GM23248 (cell line): ENCODE results near the gene SMC4. TPM values are rescaled to one million over a fixed set of nuclear protein-coding genes. Genes with fewer than 3 reads are reported as not detected.

Source experiments
- DNase-seq: peaks from one replicate; pipeline ENCODE4 v3.0.0-alpha.2; 2015
- H2AFZ ChIP-seq: fragments of 200-600 bp; sonication (generic); 2 replicates; pipeline ENCODE4 v1.6.1; 2016; ENCODE audit warnings: antibody characterized with exemption
- H3F3A ChIP-seq: fragments of 200-600 bp; sonication (generic); 2 replicates; pipeline ENCODE4 v1.6.1; 2016; ENCODE audit warnings: mild to moderate bottlenecking, antibody characterized with exemption, mixed run types; ENCODE audit not compliant: insufficient read depth
- H3K27ac ChIP-seq: fragments of 200-600 bp; sonication (generic); 2 replicates; pipeline ENCODE4 v1.5.1; 2016; ENCODE audit warnings: mild to moderate bottlenecking
- H3K27me3 ChIP-seq: fragments of 200-600 bp; sonication (generic); replicated peaks from 2 replicates; pipeline ENCODE4 v1.6.1; 2016; ENCODE audit warnings: mild to moderate bottlenecking; ENCODE audit not compliant: insufficient read depth
- H3K36me3 ChIP-seq: fragments of 200-600 bp; sonication (generic); 2 replicates; pipeline ENCODE4 v1.6.1; 2016; ENCODE audit warnings: low read depth, mild to moderate bottlenecking
- H3K4me1 ChIP-seq: fragments of 200-600 bp; sonication (generic); 2 replicates; pipeline ENCODE4 v1.6.1; 2016; ENCODE audit warnings: mild to moderate bottlenecking; ENCODE audit not compliant: insufficient read depth
- H3K4me2 ChIP-seq: fragments of 200-600 bp; sonication (generic); one replicate; pipeline ENCODE4 v1.6.1; 2016; ENCODE audit warnings: mild to moderate bottlenecking; ENCODE audit not compliant: unreplicated experiment
- H3K4me3 ChIP-seq: fragments of 200-600 bp; sonication (generic); 2 replicates; pipeline ENCODE4 v1.5.1; 2016; ENCODE audit warnings: mild to moderate bottlenecking
- H3K79me2 ChIP-seq: fragments of 200-600 bp; sonication (generic); 2 replicates; pipeline ENCODE4 v1.6.1; 2016; ENCODE audit warnings: mild to moderate bottlenecking; ENCODE audit not compliant: insufficient read depth
- H3K9ac ChIP-seq: fragments of 200-600 bp; sonication (generic); 2 replicates; pipeline ENCODE4 v1.6.1; 2016; ENCODE audit warnings: mild to moderate bottlenecking
- H3K9me2 ChIP-seq: fragments of 200-600 bp; sonication (generic); 2 replicates; pipeline ENCODE4 v1.6.1; 2016; ENCODE audit warnings: mixed run types, mild to moderate bottlenecking, moderate library complexity; ENCODE audit not compliant: insufficient read depth
- H3K9me3 ChIP-seq: fragments of 200-600 bp; sonication (generic); one replicate; pipeline ENCODE4 v1.6.1; 2017; ENCODE audit warnings: low read depth
- H4K20me1 ChIP-seq: fragments of 200-600 bp; sonication (generic); 2 replicates; pipeline ENCODE4 v1.6.0; 2016; ENCODE audit not compliant: insufficient read depth
- EZH2 ChIP-seq: fragments of 200-600 bp; sonication (generic); IDR thresholded peaks from 2 replicates; pipeline ENCODE4 v1.6.1; 2018; ENCODE audit warnings: antibody characterized with exemption, mild to moderate bottlenecking; ENCODE audit not compliant: insufficient read depth, poor library complexity, severe bottlenecking
- EZH2phosphoT487 ChIP-seq: fragments of 200-600 bp; sonication (generic); IDR thresholded peaks from 2 replicates; pipeline ENCODE4 v1.6.1; 2018; ENCODE audit warnings: antibody characterized with exemption, moderate library complexity, mild to moderate bottlenecking, low read depth; ENCODE audit not compliant: insufficient read depth
- WGBS, 2 experiments: methylation state at CpG; one replicate each; pipeline ENCODE4 v1.1.6; 2015 to 2017; ENCODE audit warnings: low lambda C conversion rate in 2 of 2, low coverage in 1 of 2; ENCODE audit errors: missing lambda C conversion rate in 2 of 2; 5-methylcytosine and 5-hydroxymethylcytosine counted together
- in situ Hi-C: fragments of 300-500 bp; cut with MboI; formaldehyde crosslinking; loops from 2 replicates; pipeline ENCODE4 v1.15.0; 2020
- polyA plus RNA-seq: library from polyadenylated mRNA; unstranded; fragments of >200 nt; fragmentation: Nextera tagmentation; extraction: Ambion mirVana; gene quantifications from 2 replicates; pipeline ENCODE4 v1.2.1, GENCODE V29; 2016
- total RNA-seq: library from RNA; depleted of rRNA; stranded (reverse); fragments of >200 nt; shearing (Covaris generic); gene quantifications from 2 replicates; pipeline ENCODE4 v1.2.3, GENCODE V29; 2014

The SMC4 gene
- total and polyA plus RNA-seq, 2 experiments from 2014 or later, result 69.7 to 73.6 TPM

DNA sequence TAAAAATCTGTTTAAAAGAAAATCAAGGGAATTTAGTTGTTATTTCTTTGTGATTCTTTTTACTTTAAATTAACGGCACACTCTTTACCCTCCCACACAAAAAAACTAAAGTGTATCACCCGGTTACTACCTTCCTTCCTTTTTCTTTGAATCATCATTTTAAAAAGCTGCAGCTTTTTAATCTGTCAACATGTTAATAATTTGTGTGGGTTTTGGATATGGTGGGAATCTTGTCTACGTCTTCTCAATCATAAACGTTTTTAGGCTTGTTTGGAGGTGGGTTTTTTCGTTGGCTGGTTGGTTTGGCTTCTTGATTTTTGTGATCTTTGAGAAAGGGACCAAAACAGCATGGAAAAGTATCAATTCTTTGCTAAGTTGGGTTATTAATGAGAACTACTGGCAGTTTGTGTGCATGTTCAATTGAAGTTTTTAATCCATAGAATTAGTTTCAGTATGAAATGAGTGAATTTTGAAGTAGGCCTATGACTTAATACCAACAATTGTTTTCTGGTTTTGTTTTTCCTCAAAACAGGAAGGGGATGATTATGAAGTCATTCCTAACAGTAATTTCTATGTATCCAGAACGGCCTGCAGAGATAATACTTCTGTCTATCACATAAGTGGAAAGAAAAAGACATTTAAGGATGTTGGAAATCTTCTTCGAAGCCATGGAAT is 4.5 kb downstream of the SMC4 start:
- Histone ChIP-seq H3K4me3 (peak overlapping the region; percentile 95), H3K36me3 (peaks cover 32% of the 10 kb centered on the region; the same call in 1 of the 2 replicates), H3K4me1 (peaks cover 43% of the 10 kb centered on the region), H4K20me1 (no peaks in the 10 kb centered on the region), H3K9ac (peak overlapping the region; percentile 98), H3K4me2 (peak overlapping the region; percentile 90), H3K9me2 (no peaks in the 10 kb centered on the region), H3K27me3 (no peaks in the 10 kb centered on the region), H3K27ac (peak overlapping the region; percentile 98), H2AFZ (peak overlapping the region; percentile 55), H3F3A (peaks cover 13% of the 10 kb centered on the region), H3K9me3 (no peaks in the 10 kb centered on the region), H3K79me2 (peaks cover 93% of the 10 kb centered on the region)
- in situ Hi-C loops, result loop anchor here (10.0 kb wide), 1 partner anchor 239 kb away; no protein-coding TSS in a partner anchor
- 45 to 47% methylated on average over 7 of the region's 7 CpGs for WGBS, 2 experiments
- TF ChIP-seq EZH2phosphoT487 (no peak), EZH2 (no peak)
- DNase-seq, result peak; percentile 39

DNA sequence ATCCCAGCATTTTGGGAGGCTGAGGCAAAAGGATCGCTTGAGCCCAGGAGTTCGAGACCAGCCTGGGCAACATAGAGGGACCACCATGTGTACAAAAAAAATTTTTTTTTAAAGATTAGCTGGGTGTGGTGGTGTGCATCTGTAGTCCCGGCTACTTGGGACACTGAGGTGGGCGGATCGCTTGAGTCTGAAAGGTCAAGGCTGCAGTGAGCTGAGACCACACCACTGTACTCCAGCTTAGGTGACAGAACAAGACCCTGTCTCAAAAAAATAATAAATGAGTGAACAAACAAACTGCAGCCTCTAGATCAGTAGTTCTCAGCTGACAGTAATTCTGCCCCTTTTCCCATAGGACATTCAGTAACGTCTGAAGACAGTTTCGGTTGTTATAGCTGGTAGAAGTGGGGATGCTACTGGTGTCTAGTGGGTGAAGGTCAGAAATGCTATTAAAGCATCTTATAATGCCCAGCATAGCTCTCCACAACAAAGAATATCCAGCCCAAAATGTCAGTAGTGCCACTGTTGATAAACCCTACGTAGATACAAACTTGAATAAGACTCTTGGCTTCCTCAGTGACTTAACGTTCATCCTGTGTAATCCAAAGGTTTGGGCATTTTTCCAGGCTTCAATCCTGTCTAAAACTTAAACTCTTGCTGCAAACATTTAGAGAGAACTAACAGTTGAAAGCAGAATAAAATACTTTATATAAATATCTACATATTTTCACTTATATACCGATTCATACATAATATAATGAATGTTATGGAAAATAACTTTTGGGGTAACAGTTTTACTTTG is 10.6 kb downstream of the SMC4 start:
- no peak overlapping the region for H3K27ac ChIP-seq
- no peaks in the 10 kb centered on the region for H3K27me3 ChIP-seq
- peak; percentile 6 for DNase-seq
- no peaks in the 10 kb centered on the region for H4K20me1 ChIP-seq
- peaks cover 14% of the 10 kb centered on the region for H3K4me1 ChIP-seq
- H3K9me2 ChIP-seq, result no peaks in the 10 kb centered on the region
- 90 to 93% methylated on average over 10 of the region's 10 CpGs for WGBS, 2 experiments
- H3K9ac ChIP-seq, result no peak overlapping the region
- H3K4me2 ChIP-seq, result no peak overlapping the region
- H3K79me2 ChIP-seq, result peaks cover 91% of the 10 kb centered on the region
- 0 out of 2 replicates have a peak, but pooled peaks cover 7% of the 10 kb centered on the region for H3F3A ChIP-seq
- no peak overlapping the region for H2AFZ ChIP-seq
- H3K36me3 ChIP-seq, result peaks cover 45% of the 10 kb centered on the region
- in situ Hi-C loops, result loop anchor here (10.0 kb wide), 1 partner anchor 245 kb away; no protein-coding TSS in a partner anchor
- H3K4me3 ChIP-seq, result no peak overlapping the region
- H3K9me3 ChIP-seq, result no peaks in the 10 kb centered on the region
- TF ChIP-seq EZH2phosphoT487 (no peak), EZH2 (no peak)

DNA sequence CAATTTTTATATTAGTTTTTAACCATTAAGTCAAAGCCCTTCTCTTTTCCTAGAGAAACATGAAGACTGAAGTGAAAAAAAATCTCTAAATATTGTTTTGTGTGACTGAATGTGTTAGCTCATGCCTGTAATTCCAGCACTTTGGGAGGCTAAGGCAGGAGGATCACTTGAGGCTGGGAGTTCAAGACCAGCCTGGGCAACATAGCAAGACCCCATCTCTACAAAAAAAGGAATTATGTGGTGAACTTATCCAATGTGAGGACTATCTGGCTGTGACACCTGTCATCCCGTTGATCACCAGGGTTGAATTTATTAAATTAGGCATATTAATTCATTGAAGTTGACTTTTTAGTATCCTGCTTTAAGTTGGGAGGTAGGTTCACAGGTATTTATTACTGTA is 13.0 kb downstream of the SMC4 start:
- peaks cover 89% of the 10 kb centered on the region for H3K79me2 ChIP-seq
- no peaks in the 10 kb centered on the region for H3K9me3 ChIP-seq
- no peak overlapping the region for H3K4me3 ChIP-seq
- WGBS, 2 experiments, result 92 to 97% methylated on average over 1 of the region's 1 CpG
- no peaks in the 10 kb centered on the region for H3K9me2 ChIP-seq
- no peaks in the 10 kb centered on the region for H3K27me3 ChIP-seq
- no peaks in the 10 kb centered on the region for H3K4me1 ChIP-seq
- H2AFZ ChIP-seq, result no peak overlapping the region
- peaks cover 50% of the 10 kb centered on the region for H3K36me3 ChIP-seq
- no peak overlapping the region for H3K27ac ChIP-seq
- H3F3A ChIP-seq, result 0 out of 2 replicates have a peak, but pooled peaks cover 11% of the 10 kb centered on the region
- H3K9ac ChIP-seq, result no peak overlapping the region
- TF ChIP-seq EZH2 (no peak), EZH2phosphoT487 (no peak)
- no peak for DNase-seq
- no peak overlapping the region for H3K4me2 ChIP-seq
- H4K20me1 ChIP-seq, result no peaks in the 10 kb centered on the region
- in situ Hi-C loops, result no loop called here

DNA sequence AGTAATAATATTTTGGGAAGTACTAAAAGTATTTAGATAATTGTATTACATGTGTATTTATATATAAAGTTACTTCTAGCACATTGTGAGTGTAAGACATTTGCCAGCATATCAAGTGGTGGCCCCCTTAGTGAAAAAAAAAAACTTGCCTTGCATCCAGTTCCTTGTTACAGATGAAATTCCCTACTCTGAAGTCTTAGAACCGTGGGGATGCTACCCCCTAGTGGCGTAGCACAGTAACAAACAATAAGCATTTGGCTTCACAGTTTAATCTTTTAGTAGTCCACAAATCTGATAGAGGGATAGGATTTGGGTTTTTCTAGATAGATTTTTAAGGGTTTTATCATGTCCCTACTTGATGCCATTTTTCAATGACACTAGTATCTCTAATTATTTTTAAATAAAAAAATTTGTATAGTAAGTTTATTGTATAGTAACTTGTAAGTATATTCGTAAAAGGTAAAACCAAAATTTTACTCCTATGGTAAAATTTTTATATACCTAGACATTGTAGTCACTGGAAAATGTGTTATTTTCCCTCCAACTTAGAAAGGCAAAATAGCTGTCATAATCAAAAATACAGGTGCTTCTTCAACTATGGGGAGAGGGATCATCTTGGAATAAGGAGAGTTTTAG is 14.3 kb downstream of the SMC4 start:
- Histone ChIP-seq H3K9me3 (no peaks in the 10 kb centered on the region), H3K79me2 (peaks cover 88% of the 10 kb centered on the region), H3K4me1 (no peaks in the 10 kb centered on the region), H3K9ac (no peak overlapping the region), H3K9me2 (no peaks in the 10 kb centered on the region), H3K4me3 (no peak overlapping the region), H3K27me3 (no peaks in the 10 kb centered on the region), H3K36me3 (peaks cover 57% of the 10 kb centered on the region), H3K27ac (no peak overlapping the region), H3F3A (0 out of 2 replicates have a peak, but pooled peaks cover 11% of the 10 kb centered on the region), H4K20me1 (no peaks in the 10 kb centered on the region), H2AFZ (no peak overlapping the region), H3K4me2 (no peak overlapping the region)
- peak; percentile 79 for DNase-seq
- 32 to 34% methylated on average over 3 of the region's 3 CpGs for WGBS, 2 experiments
- no peak for TF ChIP-seq EZH2
- no peak for TF ChIP-seq EZH2phosphoT487
- in situ Hi-C loops, result no loop called here
